Hepatocyte (in vitro differentiated cells): ENCODE data around the gene HMGB1. TPM values are rescaled to one million over a fixed set of nuclear protein-coding genes. Genes with fewer than 3 reads are reported as not detected.
A peak's percentile ranks its signal among the peaks of the same experiment; 100 is the strongest.
"Not testable (repeated sequence)": the region's sequence is repeated elsewhere in the genome, so short reads cannot be mapped to it uniquely, and the experiment has no call there.

ENCODE experiments used
- DNase-seq: peaks from one replicate; pipeline ENCODE4 v3.0.0-alpha.2; 2016; ENCODE audit warnings: low spot score
- H2AFZ ChIP-seq: fragments of 200-600 bp; sonication (generic); 2 replicates; pipeline ENCODE4 v1.6.0; 2016; ENCODE audit warnings: antibody characterized with exemption, mild to moderate bottlenecking
- H3K27ac ChIP-seq: fragments of 200-600 bp; sonication (generic); 2 replicates; pipeline ENCODE4 v1.5.1; 2016; ENCODE audit warnings: mild to moderate bottlenecking
- H3K27me3 ChIP-seq: fragments of 200-600 bp; sonication (generic); 2 replicates; pipeline ENCODE4 v1.6.1; 2016
- H3K36me3 ChIP-seq: fragments of 200-600 bp; sonication (generic); replicated peaks from 2 replicates; pipeline ENCODE4 v1.5.1; 2016; ENCODE audit warnings: low read depth; ENCODE audit not compliant: insufficient read depth
- H3K4me1 ChIP-seq: fragments of 200-600 bp; sonication (generic); 2 replicates; pipeline ENCODE4 v1.5.1; 2016; ENCODE audit warnings: mild to moderate bottlenecking, moderate library complexity; ENCODE audit not compliant: insufficient read depth
- H3K4me2 ChIP-seq: fragments of 200-600 bp; sonication (generic); 2 replicates; pipeline ENCODE4 v1.6.0; 2016
- H3K4me3 ChIP-seq: fragments of 200-600 bp; sonication (generic); 2 replicates; pipeline ENCODE4 v1.5.1; 2016; ENCODE audit warnings: mild to moderate bottlenecking
- H3K79me2 ChIP-seq: fragments of 200-600 bp; sonication (generic); 2 replicates; pipeline ENCODE4 v1.6.0; 2017; ENCODE audit warnings: mild to moderate bottlenecking
- H3K9me2 ChIP-seq: fragments of 200-600 bp; sonication (generic); replicated peaks from 2 replicates; pipeline ENCODE4 v1.6.0; 2017; ENCODE audit warnings: mild to moderate bottlenecking; ENCODE audit not compliant: insufficient read depth
- H3K9me3 ChIP-seq: fragments of 200-600 bp; sonication (generic); 2 replicates; pipeline ENCODE4 v1.5.1; 2016; ENCODE audit warnings: low read depth, mild to moderate bottlenecking
- H4K20me1 ChIP-seq: fragments of 200-600 bp; sonication (generic); 2 replicates; pipeline ENCODE4 v1.6.0; 2016; ENCODE audit warnings: mild to moderate bottlenecking; ENCODE audit not compliant: insufficient read depth, poor library complexity, severe bottlenecking
- CTCF ChIP-seq: fragments of 200-600 bp; sonication (generic); IDR thresholded peaks from 2 replicates; pipeline ENCODE4 v1.5.1; 2016; ENCODE audit warnings: antibody characterized with exemption, mild to moderate bottlenecking; ENCODE audit not compliant: poor library complexity
- EZH2 ChIP-seq: fragments of 200-600 bp; sonication (generic); IDR thresholded peaks from 2 replicates; pipeline ENCODE4 v1.6.1; 2016; ENCODE audit warnings: antibody characterized with exemption, mild to moderate bottlenecking, borderline replicate concordance
- EZH2phosphoT487 ChIP-seq: fragments of 200-600 bp; sonication (generic); IDR thresholded peaks from one replicate; pipeline ENCODE4 v1.6.1; 2018; ENCODE audit warnings: antibody characterized with exemption, mild to moderate bottlenecking, low read depth, moderate library complexity; ENCODE audit not compliant: unreplicated experiment, severe bottlenecking
- WGBS: methylation state at CpG from one replicate; pipeline ENCODE4 v1.1.6; 2016; ENCODE audit warnings: low lambda C conversion rate; ENCODE audit errors: missing lambda C conversion rate; 5-methylcytosine and 5-hydroxymethylcytosine counted together
- polyA plus RNA-seq: library from polyadenylated mRNA; unstranded; fragments of >200 nt; fragmentation: Nextera tagmentation; extraction: Ambion mirVana; gene quantifications from 2 replicates; pipeline ENCODE4 v1.2.1, GENCODE V29; 2016
- total RNA-seq: library from RNA; depleted of rRNA; stranded (reverse); fragments of >200 nt; gene quantifications from 2 replicates; pipeline ENCODE4 v1.2.3, GENCODE V29; 2014

HMGB1 gene
- total and polyA plus RNA-seq, 2 experiments from 2014 or later: 372 to 416 TPM

GRCh38 chr13:30448441-30448840 is 17.3 kb downstream of the HMGB1 start:
- DNase-seq: no peak
- no peak overlapping the region for H3K27ac ChIP-seq
- no peaks in the 10 kb centered on the region for H3K27me3 ChIP-seq
- no peak overlapping the region for H3K4me3 ChIP-seq
- H3K9me3 ChIP-seq: no peaks in the 10 kb centered on the region
- no peak for TF ChIP-seq CTCF
- no peak for TF ChIP-seq EZH2phosphoT487
- TF ChIP-seq EZH2: no peak
- no peaks in the 10 kb centered on the region for H3K36me3 ChIP-seq
- H3K4me2 ChIP-seq: no peak overlapping the region
- WGBS: 96% methylated on average over 4 of the region's 4 CpGs
- no peaks in the 10 kb centered on the region for H3K79me2 ChIP-seq
- no peaks in the 10 kb centered on the region for H4K20me1 ChIP-seq
- no peaks in the 10 kb centered on the region for H3K9me2 ChIP-seq
- H3K4me1 ChIP-seq: peaks cover 13% of the 10 kb centered on the region
- no peak overlapping the region for H2AFZ ChIP-seq

- no peak overlapping the region for H3K4me3 ChIP-seq
- 21% methylated on average over 7 of the region's 7 CpGs for WGBS
- H3K9me3 ChIP-seq: no peaks in the 10 kb centered on the region
- TF ChIP-seq CTCF (no peak), EZH2phosphoT487 (no peak), EZH2 (no peak)
- H4K20me1 ChIP-seq: no peaks in the 10 kb centered on the region
- peak overlapping the region; percentile 75 for H3K4me2 ChIP-seq
- H3K4me1 ChIP-seq: peaks cover 13% of the 10 kb centered on the region
- H3K27me3 ChIP-seq: no peaks in the 10 kb centered on the region
- H3K79me2 ChIP-seq: no peaks in the 10 kb centered on the region
- peak overlapping the region; percentile 69 for H2AFZ ChIP-seq
- no peaks in the 10 kb centered on the region for H3K36me3 ChIP-seq
- DNase-seq: no peak
- H3K27ac ChIP-seq: peak overlapping the region; percentile 56
- H3K9me2 ChIP-seq: no peaks in the 10 kb centered on the region
Measured at GRCh38 chr13:30446126-30446500, 19.6 kb downstream of the HMGB1 start.

- WGBS: 96% methylated on average over 12 of the region's 12 CpGs
- TF ChIP-seq EZH2: no peak
- TF ChIP-seq EZH2phosphoT487: no peak
- no peak for TF ChIP-seq CTCF
- H3K79me2 ChIP-seq: no peaks in the 10 kb centered on the region
Measured at GRCh38 chr13:30443957-30444404, 21.8 kb downstream of the HMGB1 start.

GRCh38 chr13:30443491-30443890 is 22.2 kb downstream of the HMGB1 start:
- H3K36me3 ChIP-seq, H2AFZ ChIP-seq, H3K9me2 ChIP-seq, H4K20me1 ChIP-seq, H3K79me2 ChIP-seq, H3K27me3 ChIP-seq, DNase-seq, H3K4me2 ChIP-seq, H3K4me3 ChIP-seq, H3K27ac ChIP-seq, H3K9me3 ChIP-seq: not testable (repeated sequence)
- 94% methylated on average over 3 of the region's 3 CpGs for WGBS
- H3K4me1 ChIP-seq: peaks cover 13% of the 10 kb centered on the region

More at GRCh38 chr13:30443957-30444404, 21.8 kb downstream of the HMGB1 start:
- H3K4me1 ChIP-seq: peaks cover 13% of the 10 kb centered on the region
- H3K9me2 ChIP-seq: no peaks in the 10 kb centered on the region
- no peaks in the 10 kb centered on the region for H3K27me3 ChIP-seq
- H4K20me1 ChIP-seq: no peaks in the 10 kb centered on the region
- H3K36me3 ChIP-seq: no peaks in the 10 kb centered on the region
- no peak for DNase-seq
- no peak overlapping the region for H3K4me3 ChIP-seq
- no peak overlapping the region for H3K4me2 ChIP-seq
- H2AFZ ChIP-seq: no peak overlapping the region
- H3K27ac ChIP-seq: no peak overlapping the region
- no peaks in the 10 kb centered on the region for H3K9me3 ChIP-seq
